OCI-LY7 (cell line): ENCODE measurements around the gene NTM.

Source experiments
- EZH2phosphoT487 ChIP-seq: fragments of 200-600 bp; sonication (generic); IDR thresholded peaks from 2 replicates; pipeline ENCODE4 v1.6.1; 2018; ENCODE audit warnings: low read depth, borderline replicate concordance, mild to moderate bottlenecking, mixed run types, antibody characterized with exemption, low read length, moderate library complexity, mixed read lengths
- TF ChIP-seq, protein P1 (sequence below): fragments of 200-600 bp; sonication (generic); conservative IDR thresholded peaks from 2 replicates; pipeline ENCODE4 v1.5.1; 2014; ENCODE audit warnings: mild to moderate bottlenecking, antibody characterized with exemption, low read length, moderate library complexity, mixed read lengths

GRCh38 chr11:131713529-131714134, 343.2 kb downstream of the NTM start:
- TF ChIP-seq, protein P1, sequence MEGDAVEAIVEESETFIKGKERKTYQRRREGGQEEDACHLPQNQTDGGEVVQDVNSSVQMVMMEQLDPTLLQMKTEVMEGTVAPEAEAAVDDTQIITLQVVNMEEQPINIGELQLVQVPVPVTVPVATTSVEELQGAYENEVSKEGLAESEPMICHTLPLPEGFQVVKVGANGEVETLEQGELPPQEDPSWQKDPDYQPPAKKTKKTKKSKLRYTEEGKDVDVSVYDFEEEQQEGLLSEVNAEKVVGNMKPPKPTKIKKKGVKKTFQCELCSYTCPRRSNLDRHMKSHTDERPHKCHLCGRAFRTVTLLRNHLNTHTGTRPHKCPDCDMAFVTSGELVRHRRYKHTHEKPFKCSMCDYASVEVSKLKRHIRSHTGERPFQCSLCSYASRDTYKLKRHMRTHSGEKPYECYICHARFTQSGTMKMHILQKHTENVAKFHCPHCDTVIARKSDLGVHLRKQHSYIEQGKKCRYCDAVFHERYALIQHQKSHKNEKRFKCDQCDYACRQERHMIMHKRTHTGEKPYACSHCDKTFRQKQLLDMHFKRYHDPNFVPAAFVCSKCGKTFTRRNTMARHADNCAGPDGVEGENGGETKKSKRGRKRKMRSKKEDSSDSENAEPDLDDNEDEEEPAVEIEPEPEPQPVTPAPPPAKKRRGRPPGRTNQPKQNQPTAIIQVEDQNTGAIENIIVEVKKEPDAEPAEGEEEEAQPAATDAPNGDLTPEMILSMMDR = no peak
- TF ChIP-seq EZH2phosphoT487 = no peak
